Hematopoietic multipotent progenitor cell treated with erythropoietin and hydrocortisone succinate and interleukin-3 and kit ligand, for 8 days (in vitro differentiated cells): ENCODE data around the gene PHF21B.
"Not testable (repeated sequence)": the region's sequence is repeated elsewhere in the genome, so short reads cannot be mapped to it uniquely, and the experiment has no call there.

ENCODE experiments used
- DNase-seq: peaks from one replicate; pipeline ENCODE4 v3.0.0-alpha.2; 2015

The PHF21B gene

GRCh38 chr22:44862981-44863860 is 146.6 kb downstream of the PHF21B start:
- DNase-seq: peak; percentile 19

GRCh38 chr22:44862281-44862680 is 147.5 kb downstream of the PHF21B start:
- DNase-seq: no peak

- no peak for DNase-seq
Observed at GRCh38 chr22:44861245-44861644, 148.6 kb downstream of the PHF21B start.

- DNase-seq: no peak
Observed at GRCh38 chr22:44860311-44860710, 149.5 kb downstream of the PHF21B start.

GRCh38 chr22:44859641-44860040 is 150.2 kb downstream of the PHF21B start:
- no peak for DNase-seq

GRCh38 chr22:44858819-44859218 is 151.0 kb downstream of the PHF21B start:
- DNase-seq: not testable (repeated sequence)

GRCh38 chr22:44855855-44856254 is 153.9 kb downstream of the PHF21B start:
- no peak for DNase-seq

GRCh38 chr22:44854641-44855040 is 155.2 kb downstream of the PHF21B start:
- not testable (repeated sequence) for DNase-seq

GRCh38 chr22:44850946-44851345 is 158.9 kb downstream of the PHF21B start:
- no peak for DNase-seq

GRCh38 chr22:44848791-44849420 is 160.9 kb downstream of the PHF21B start:
- DNase-seq: no peak

GRCh38 chr22:44848296-44848741 is 161.5 kb downstream of the PHF21B start:
- no peak for DNase-seq

- DNase-seq: no peak
Observed at GRCh38 chr22:44847892-44848291, 161.9 kb downstream of the PHF21B start.

GRCh38 chr22:44847380-44847779 is 162.4 kb downstream of the PHF21B start:
- no peak for DNase-seq

GRCh38 chr22:44846726-44847275 is 163.0 kb downstream of the PHF21B start:
- DNase-seq: no peak

- DNase-seq: no peak
Observed at GRCh38 chr22:44845796-44846720, 163.7 kb downstream of the PHF21B start.

GRCh38 chr22:44845191-44845590 is 164.6 kb downstream of the PHF21B start:
- DNase-seq: no peak

- no peak for DNase-seq
Observed at GRCh38 chr22:44842417-44842816, 167.4 kb downstream of the PHF21B start.

- no peak for DNase-seq
Observed at GRCh38 chr22:44840611-44841322, 169.0 kb downstream of the PHF21B start.

GRCh38 chr22:44839721-44840120 is 170.1 kb downstream of the PHF21B start:
- DNase-seq: no peak

- no peak for DNase-seq
Observed at GRCh38 chr22:44839061-44839460, 170.7 kb downstream of the PHF21B start.

GRCh38 chr22:44838316-44839016 is 171.3 kb downstream of the PHF21B start:
- no peak for DNase-seq
